Endodermal cell (in vitro differentiated cells): ENCODE data around the gene EVI5L. TPM values are rescaled to one million over a fixed set of nuclear protein-coding genes. Genes with fewer than 3 reads are reported as not detected.
A peak's percentile ranks its signal among the peaks of the same experiment; 100 is the strongest.

ENCODE experiments used
- DNase-seq: peaks from one replicate; pipeline ENCODE4 v3.0.0-alpha.2; 2017
- H3K27ac ChIP-seq: 2 replicates; pipeline ENCODE4 v1.5.1; 2013; ENCODE audit warnings: mild to moderate bottlenecking, low read depth, low read length, moderate library complexity
- H3K27me3 ChIP-seq: 2 replicates; pipeline ENCODE4 v1.6.1; 2013; ENCODE audit warnings: mild to moderate bottlenecking, low read length, moderate library complexity; ENCODE audit not compliant: insufficient read depth, control insufficient read depth, poor library complexity, severe bottlenecking
- H3K36me3 ChIP-seq: 2 replicates; pipeline ENCODE4 v1.7.0; 2013; ENCODE audit warnings: mild to moderate bottlenecking, low read length, moderate library complexity; ENCODE audit not compliant: control insufficient read depth, insufficient read depth
- H3K4me1 ChIP-seq: one replicate; pipeline ENCODE4 v1.7.0; 2013; ENCODE audit warnings: low read length; ENCODE audit not compliant: control insufficient read depth, insufficient read depth
- H3K4me3 ChIP-seq: 2 replicates; pipeline ENCODE4 v1.5.1; 2013; ENCODE audit warnings: mild to moderate bottlenecking, low read length, moderate library complexity
- H3K9ac ChIP-seq: 2 replicates; pipeline ENCODE4 v1.6.1; 2013; ENCODE audit warnings: mild to moderate bottlenecking, low read length, moderate library complexity; ENCODE audit not compliant: poor library complexity, severe bottlenecking; ENCODE audit errors: extremely low read depth
- H3K9me3 ChIP-seq: 2 replicates; pipeline ENCODE4 v1.6.1; 2013; ENCODE audit warnings: mild to moderate bottlenecking, low read length, moderate library complexity; ENCODE audit not compliant: control insufficient read depth
- H3K27ac Mint-ChIP-seq: 2 replicates; pipeline ENCODE4 v1.8.0; 2020; ENCODE audit warnings: mixed read lengths
- H3K27me3 Mint-ChIP-seq: 2 replicates; pipeline ENCODE4 v1.8.0; 2021; ENCODE audit warnings: mild to moderate bottlenecking, mixed read lengths; ENCODE audit not compliant: insufficient read depth
- H3K36me3 Mint-ChIP-seq: 2 replicates; pipeline ENCODE4 v1.8.0; 2020; ENCODE audit warnings: low read depth, mixed read lengths
- H3K4me1 Mint-ChIP-seq: 2 replicates; pipeline ENCODE4 v1.8.0; 2020; ENCODE audit warnings: mixed read lengths
- H3K4me3 Mint-ChIP-seq: 2 replicates; pipeline ENCODE4 v1.8.0; 2020; ENCODE audit warnings: mild to moderate bottlenecking, moderate library complexity, mixed read lengths
- H3K9me3 Mint-ChIP-seq: 2 replicates; pipeline ENCODE4 v1.8.0; 2020; ENCODE audit warnings: mild to moderate bottlenecking, mixed read lengths
- CTCF ChIP-seq: fragments of 200-600 bp; sonication (generic); conservative IDR thresholded peaks from 2 replicates; pipeline ENCODE4 v1.5.0; 2021; ENCODE audit warnings: antibody characterized with exemption, mild to moderate bottlenecking
- WGBS, 2 experiments: methylation state at CpG; one replicate each; pipeline versions ENCODE4 v1.1.5 to v1.1.7; 2013; ENCODE audit warnings: missing lambda C conversion rate in 2 of 2, mixed read lengths in 1 of 2; ENCODE audit not compliant: insufficient coverage in 1 of 2, insufficient read length in 1 of 2; 5-methylcytosine and 5-hydroxymethylcytosine counted together
- total RNA-seq, 2 donors: library from RNA; stranded (reverse); fragmentation: NEBNext Ultra II Directional in 1 of 2; extraction: Animal tissue kit (Norgen Biotek cat#: 25700) in 1 of 2; gene quantifications; 2 replicates in 1 of 2; 3 replicates in 1 of 2; pipeline ENCODE4 v1.2.1, GENCODE V29; 2021

EVI5L gene
- total RNA-seq, 2 donors from 2014 or later, result 6.4 to 9.2 TPM

GRCh38 chr19:7856109-7856591, 26.1 kb downstream of the EVI5L start:
- Mint-ChIP-seq H3K27me3 (peaks cover 51% of the 10 kb centered on the region), H3K4me3 (no peak overlapping the region), H3K9me3 (no peaks in the 10 kb centered on the region), H3K27ac (no peak overlapping the region), H3K4me1 (peaks cover 3% of the 10 kb centered on the region), H3K36me3 (no peaks in the 10 kb centered on the region)
- no peak for TF ChIP-seq CTCF
- H3K36me3 ChIP-seq, result no peaks in the 10 kb centered on the region
- WGBS, 2 experiments, result 79 to 86% methylated on average over 11 to 16 of the region's 16 CpGs
- H3K9me3 ChIP-seq, result no peaks in the 10 kb centered on the region
- H3K4me1 ChIP-seq, result peaks cover 7% of the 10 kb centered on the region
- no peak overlapping the region for H3K4me3 ChIP-seq
- peaks cover 27% of the 10 kb centered on the region for H3K27me3 ChIP-seq
- H3K27ac ChIP-seq, result no peak overlapping the region
- no peak overlapping the region for H3K9ac ChIP-seq
- no peak for DNase-seq

DNA sequence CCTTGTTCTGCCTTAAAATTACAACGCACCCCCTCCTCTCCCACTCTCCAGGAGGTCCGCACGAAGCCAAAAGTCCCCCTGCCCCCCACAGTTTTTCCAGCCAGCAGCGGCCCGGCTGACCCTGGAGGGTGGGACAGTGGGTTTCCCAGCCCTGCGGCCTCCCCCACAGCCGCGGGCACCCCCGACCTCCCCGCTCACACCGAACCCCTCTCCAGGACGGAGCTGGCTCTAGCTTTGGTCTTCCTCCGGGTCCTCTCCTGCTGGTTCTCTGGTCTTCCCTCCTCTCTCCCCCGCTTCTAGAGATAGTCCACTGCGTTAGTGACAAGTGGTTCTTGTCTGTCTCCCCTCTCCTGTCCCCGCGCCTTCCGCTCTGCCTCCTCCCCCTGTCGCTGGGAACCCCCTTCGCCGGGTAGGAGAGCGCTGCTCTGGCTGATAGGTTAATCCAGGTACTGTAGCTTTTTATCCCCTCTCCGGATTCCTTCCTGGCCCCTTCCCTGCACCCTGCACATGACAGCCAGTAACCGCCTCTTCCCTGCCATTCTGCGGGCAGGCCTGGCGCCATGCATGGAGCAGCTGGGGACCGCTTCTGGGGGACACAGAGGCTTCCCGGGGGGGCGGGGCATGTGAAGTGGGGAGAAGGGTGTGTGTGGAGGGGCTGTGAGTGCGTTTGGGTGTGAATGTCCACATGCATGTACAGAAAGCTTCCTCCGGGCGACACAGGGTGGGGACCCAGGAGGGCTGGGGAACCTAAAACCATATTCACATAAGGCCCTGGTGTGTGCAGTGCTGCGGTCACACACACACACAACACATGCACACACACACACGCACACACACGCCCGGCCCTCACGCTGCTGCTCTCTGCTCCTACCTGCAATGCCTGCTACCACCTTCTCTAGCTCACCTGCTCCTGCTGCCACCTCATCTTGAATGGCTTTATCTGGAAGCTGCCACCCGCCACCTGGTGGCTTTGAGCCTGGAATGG, 27.0 kb downstream of the EVI5L start:
- Mint-ChIP-seq H3K27me3 (peaks cover 59% of the 10 kb centered on the region), H3K4me3 (peak overlapping the region; percentile 33), H3K27ac (no peak overlapping the region), H3K36me3 (no peaks in the 10 kb centered on the region), H3K9me3 (no peaks in the 10 kb centered on the region), H3K4me1 (peaks cover 3% of the 10 kb centered on the region)
- Histone ChIP-seq H3K27me3 (peaks cover 35% of the 10 kb centered on the region), H3K9me3 (no peaks in the 10 kb centered on the region), H3K4me3 (no peak overlapping the region), H3K4me1 (peaks cover 7% of the 10 kb centered on the region), H3K9ac (no peak overlapping the region), H3K27ac (no peak overlapping the region), H3K36me3 (no peaks in the 10 kb centered on the region)
- DNase-seq, result no peak
- WGBS, 2 experiments, result 86 to 88% methylated on average over 17 to 37 of the region's 38 CpGs
- no peak for TF ChIP-seq CTCF

DNA sequence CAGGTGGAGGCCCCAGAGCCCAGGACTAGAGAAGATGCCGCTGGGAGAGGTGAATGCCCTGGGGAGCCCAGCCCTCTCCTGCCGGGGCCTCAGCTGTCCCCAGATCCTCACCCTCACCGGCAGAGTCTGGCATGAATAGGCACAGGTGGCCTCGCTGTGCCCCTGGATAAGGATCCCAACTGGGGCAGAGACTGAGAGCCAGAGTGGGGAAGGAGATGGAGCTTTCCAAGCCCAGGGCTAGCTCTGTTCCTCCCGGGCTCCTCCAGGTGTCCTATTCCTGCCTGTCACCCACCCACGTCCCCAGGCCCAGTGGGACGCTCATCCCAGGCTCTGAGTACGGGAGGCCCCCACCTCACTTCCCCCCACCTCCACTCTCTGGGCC, 27.7 kb downstream of the EVI5L start:
- no peak for TF ChIP-seq CTCF
- Histone ChIP-seq H3K27ac (no peak overlapping the region), H3K9me3 (no peaks in the 10 kb centered on the region), H3K9ac (no peak overlapping the region), H3K36me3 (no peaks in the 10 kb centered on the region), H3K27me3 (peaks cover 39% of the 10 kb centered on the region), H3K4me3 (no peak overlapping the region), H3K4me1 (peaks cover 7% of the 10 kb centered on the region)
- DNase-seq, result no peak
- peaks cover 3% of the 10 kb centered on the region for H3K4me1 Mint-ChIP-seq
- no peaks in the 10 kb centered on the region for H3K36me3 Mint-ChIP-seq
- H3K27ac Mint-ChIP-seq, result no peak overlapping the region
- H3K9me3 Mint-ChIP-seq, result no peaks in the 10 kb centered on the region
- 61 to 89% methylated on average over 4 to 8 of the region's 8 CpGs for WGBS, 2 experiments
- peak overlapping the region; percentile 33 for H3K4me3 Mint-ChIP-seq
- peaks cover 65% of the 10 kb centered on the region for H3K27me3 Mint-ChIP-seq
